K562 (cell line): ENCODE results near the gene PLEKHO2. TPM values are rescaled to one million over a fixed set of nuclear protein-coding genes. Genes with fewer than 3 reads are reported as not detected.
A peak's percentile ranks its signal among the peaks of the same experiment; 100 is the strongest.

Experiments
- ATAC-seq: fragments of 200-7000 bp; cut with Tn5 transposase; 3 replicates; pipeline ENCODE4 v1.9.1; 2020; ENCODE audit warnings: moderate library complexity
- BruUV-seq: library from RNA; stranded (reverse); fragments of 400-500 nt; replicated peaks from 2 replicates; lab custom pipeline; 2021; lab: Mats Ljungman, UMichigan
- CTCF ChIA-PET: fragments of 300-600 bp; formaldehyde crosslinking; extraction: SDS; loops from one replicate; lab custom pipeline; 2021; ENCODE audit warnings: low intra/inter-chr PET ratio; lab: Yijun Ruan, JAX
- POLR2A ChIA-PET: fragments of 300-600, 350-650 bp; sonication (Branson Sonifier 250); formaldehyde crosslinking; extraction: SDS; loops from one replicate; lab custom pipeline; 2021; ENCODE audit warnings: antibody characterized with exemption, inconsistent platforms; lab: Yijun Ruan, JAX
- DNase-seq, 4 experiments: peaks; one replicate each; pipeline versions ENCODE4 v3.0.0 to v3.0.0-alpha.2; 2011 to 2018; ENCODE audit warnings: low spot score in 3 of 4, mixed read lengths in 3 of 4; ENCODE audit errors: extremely low read depth in 1 of 4
- FAIRE-seq: peaks from 2 replicates; lab custom pipeline; 2011; peaks lifted over from hg19 to GRCh38; lab: Jason Lieb, UNC
- H2AFZ ChIP-seq: 2 replicates; pipeline ENCODE4 v1.6.0; 2011; ENCODE audit warnings: low read depth, low read length, control low read depth, inconsistent platforms
- H3K27ac ChIP-seq: fragments of 200-600 bp; 3 replicates; pipeline ENCODE4 v1.8.0; 2011; ENCODE audit warnings: low read depth, mild to moderate bottlenecking, control low read depth, inconsistent platforms, low read length, moderate library complexity, mixed read lengths; ENCODE audit errors: extremely low read depth
- H3K27me3 ChIP-seq, 2 experiments: fragments of 300-600 bp in 1 of 2; 2 replicates in 1 of 2; 3 replicates in 1 of 2; pipeline versions ENCODE4 v1.6.0 to v1.8.0; 2011; ENCODE audit warnings: inconsistent platforms in 2 of 2, low read length in 2 of 2, mild to moderate bottlenecking in 1 of 2, mixed read lengths in 1 of 2, moderate library complexity in 1 of 2; ENCODE audit not compliant: control insufficient read depth in 2 of 2, insufficient read depth in 2 of 2
- H3K36me3 ChIP-seq: fragments of 300-600 bp; 3 replicates; pipeline ENCODE4 v1.8.0; 2011; ENCODE audit warnings: mild to moderate bottlenecking, low read length, inconsistent platforms; ENCODE audit not compliant: control insufficient read depth, insufficient read depth
- H3K4me1 ChIP-seq, 2 experiments: fragments of 200-600 bp in 1 of 2; replicated peaks in 1 of 2; 2 replicates in 1 of 2; 3 replicates in 1 of 2; pipeline versions ENCODE4 v1.5.1 to v1.8.0; 2011; ENCODE audit warnings: inconsistent platforms in 2 of 2, low read length in 2 of 2, mild to moderate bottlenecking in 1 of 2, mixed read lengths in 1 of 2, moderate library complexity in 1 of 2; ENCODE audit not compliant: control insufficient read depth in 2 of 2, insufficient read depth in 2 of 2
- H3K4me2 ChIP-seq: 2 replicates; pipeline ENCODE4 v1.6.1; 2011; ENCODE audit warnings: low read length, control low read depth, inconsistent platforms, mixed read lengths; ENCODE audit not compliant: insufficient read depth
- H3K4me3 ChIP-seq: fragments of 200-600 bp; sonication (generic), shearing (Covaris generic); 2 replicates; pipeline ENCODE4 v1.5.1; 2016; ENCODE audit warnings: control low read depth, inconsistent platforms
- H3K79me2 ChIP-seq: fragments of 200-600 bp; 3 replicates; pipeline ENCODE4 v1.8.0; 2011; ENCODE audit warnings: low read length, inconsistent platforms; ENCODE audit not compliant: control insufficient read depth, insufficient read depth
- H3K9ac ChIP-seq, 2 experiments: 2 replicates each; pipeline versions ENCODE4 v1.6.0 to v1.6.1; 2011; ENCODE audit warnings: low read depth in 2 of 2, low read length in 2 of 2, control low read depth in 1 of 2, inconsistent platforms in 1 of 2, mild to moderate bottlenecking in 1 of 2, mixed read lengths in 1 of 2; ENCODE audit not compliant: insufficient read depth in 1 of 2
- H3K9me1 ChIP-seq: one replicate; pipeline ENCODE4 v1.6.0; 2011; ENCODE audit warnings: inconsistent platforms, mild to moderate bottlenecking, low read length, moderate library complexity; ENCODE audit not compliant: control insufficient read depth, insufficient read depth
- H3K9me3 ChIP-seq: replicated peaks from 2 replicates; pipeline ENCODE4 v1.5.1; 2011; ENCODE audit warnings: low read depth, low read length, inconsistent platforms; ENCODE audit not compliant: control insufficient read depth, insufficient read depth
- H4K20me1 ChIP-seq: replicated peaks from 2 replicates; pipeline ENCODE4 v1.6.1; 2011; ENCODE audit warnings: low read length, inconsistent platforms, mixed read lengths; ENCODE audit not compliant: control insufficient read depth, insufficient read depth
- ETV5 ChIP-seq: sonication (generic); formaldehyde crosslinking; IDR thresholded peaks from 2 replicates; pipeline ENCODE4 v1.4.0; 2020; ENCODE audit warnings: low read depth, mild to moderate bottlenecking, missing genetic modification reagents
- PHF20 ChIP-seq: fragments of 450-650 bp; IDR thresholded peaks from 2 replicates; pipeline ENCODE4 v1.6.1; 2018; ENCODE audit not compliant: partially characterized antibody
- SMARCA4 ChIP-seq: fragments of 450-650 bp; IDR thresholded peaks from 2 replicates; pipeline ENCODE4 v1.6.1; 2016
- WGBS: fragments of 100-300 bp; shearing (Covaris generic); methylation state at CpG from one replicate; pipeline ENCODE4 v1.1.6; 2016; ENCODE audit warnings: low coverage, mixed read lengths; ENCODE audit not compliant: insufficient coverage; ENCODE audit errors: missing lambda C conversion rate; 5-methylcytosine and 5-hydroxymethylcytosine counted together
- in situ Hi-C: fragments of 300-500 bp; cut with MboI; formaldehyde crosslinking; loops from 4 replicates; pipeline ENCODE4 v1.15.0; 2018; ENCODE audit warnings: inconsistent platforms, mixed read lengths
- intact Hi-C: fragments of 100-400 bp; cut with micrococcal nuclease; formaldehyde crosslinking; loops from 2 replicates; pipeline ENCODE4 v1.14.2; 2022
- polyA plus RNA-seq, 8 experiments: library from polyadenylated mRNA; depleted of rRNA in 4 of 8; stranded (reverse) in 5 of 8; unstranded in 3 of 8; fragments of >200 nt; fragmentation: Nextera tagmentation in 2 of 8; fragmentation: Illumina TruSeq in 1 of 8; extraction: Ambion mirVana in 2 of 8; extraction: Trizol in 1 of 8; gene quantifications; 2 replicates each; pipeline versions ENCODE4 v1.2.1 to v1.2.3, GENCODE V29; 2011 to 2014; ENCODE audit warnings: inconsistent platforms in 1 of 8, missing spikeins in 1 of 8
- total RNA-seq, 7 experiments: library from RNA; depleted of rRNA in 6 of 7; stranded (reverse); fragments of >200 nt in 6 of 7; fragmentation: Illumina TruSeq in 2 of 7; extraction: Trizol in 2 of 7; gene quantifications; 2 replicates each; pipeline versions ENCODE4 v1.2.1 to v1.2.3, GENCODE V29; 2011 to 2021; ENCODE audit warnings: low replicate concordance in 1 of 7

Gene PLEKHO2
- total and polyA plus RNA-seq, 9 of the 15 experiments (the other 6 are each of a cell fraction or from before 2014, with no cell fraction given) = 0.24 to 8.8 (median 5.5) TPM

DNA sequence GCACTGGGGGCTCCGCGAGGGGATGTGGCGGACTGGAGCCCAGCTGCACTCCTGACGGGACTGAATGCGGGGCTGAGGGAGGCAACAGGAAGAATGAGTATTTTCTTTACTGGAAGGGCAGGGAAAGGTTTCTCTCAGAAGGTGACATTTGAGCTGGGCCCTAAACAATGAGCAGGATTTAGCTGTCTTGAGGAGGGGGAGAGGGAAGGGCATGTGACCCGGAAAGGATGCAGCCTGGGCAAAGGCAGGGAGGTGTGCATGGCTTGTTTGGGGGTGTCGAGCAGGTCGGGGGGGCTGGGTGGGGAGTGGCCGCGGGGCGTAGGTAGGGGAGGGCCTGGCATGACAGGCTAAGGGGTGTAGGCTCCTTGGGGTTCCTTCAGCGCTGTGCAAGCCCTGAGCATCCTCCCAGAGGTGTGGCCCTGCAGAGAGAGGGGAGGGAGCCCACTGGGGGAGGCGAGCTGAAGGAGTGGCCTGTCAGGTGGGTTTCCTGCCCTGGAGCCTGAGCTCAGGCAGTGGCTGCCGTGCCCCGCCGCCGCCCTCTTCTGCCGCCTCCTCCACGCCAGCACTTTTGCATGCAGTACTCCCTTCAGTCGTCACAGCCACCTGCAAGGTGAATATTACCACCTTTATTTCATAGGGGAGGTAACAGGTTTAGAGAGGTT, 52.8 kb downstream of the PLEKHO2 start:
- ChIA-PET POLR2A (interaction anchor here (0.7 to 1.6 kb wide), 7 partner anchors 11 to 410 kb away, joined by 3 to 7 read pairs (median 3); partner anchors contain the start of gene RNU5B-1), CTCF (no interaction called here)
- H3K36me3 ChIP-seq = no peaks in the 10 kb centered on the region
- FAIRE-seq = no peak
- no peaks in the 10 kb centered on the region for H3K9me1 ChIP-seq
- intact Hi-C loops = no loop called here
- peak overlapping the region in 1 of 2 experiments; percentile 47; a peak in 1 of 4 replicates for H3K9ac ChIP-seq
- BruUV-seq = no TSS peak
- no peak overlapping the region for H3K4me3 ChIP-seq
- no peak for TF ChIP-seq SMARCA4
- TF ChIP-seq PHF20 = peak; percentile 7
- 0 out of 2 replicates have a peak, but pooled peaks have one; percentile 7 for TF ChIP-seq ETV5 (CRISPR knock-in tag)
- TF ChIP-seq, all 486 proteins: peak for 2
- 0 out of 5 replicates have a peak, but pooled peaks cover 0 to 5% of the 10 kb centered on the region in 2 experiments for H3K27me3 ChIP-seq
- DNase-seq = no peak
- H3K9me3 ChIP-seq = no peaks in the 10 kb centered on the region
- H3K27ac ChIP-seq = peak overlapping the region; percentile 78; the same call in 2 of the 3 replicates
- H2AFZ ChIP-seq = peak overlapping the region; percentile 93
- H4K20me1 ChIP-seq = no peaks in the 10 kb centered on the region
- H3K79me2 ChIP-seq = no peaks in the 10 kb centered on the region
- in situ Hi-C loops = no loop called here
- H3K4me1 ChIP-seq = peaks cover 26 to 29% of the 10 kb centered on the region in 2 experiments
- peak overlapping the region; percentile 36; the same call in 1 of the 2 replicates for H3K4me2 ChIP-seq
- 82% methylated on average over 12 of the region's 20 CpGs for WGBS
- no peak for ATAC-seq
